K562 (cell line): Measurements from ENCODE around the gene ACE. TPM values are rescaled to one million over a fixed set of nuclear protein-coding genes. Genes with fewer than 3 reads are reported as not detected.

Experiments
- ETV5 ChIP-seq: sonication (generic); formaldehyde crosslinking; IDR thresholded peaks from 2 replicates; pipeline ENCODE4 v1.4.0; 2020; ENCODE audit warnings: low read depth, mild to moderate bottlenecking, missing genetic modification reagents
- HDGF ChIP-seq: fragments of 450-650 bp; IDR thresholded peaks from 2 replicates; pipeline ENCODE4 v1.6.1; 2016
- PPARD ChIP-seq: fragments of 250-450 bp; sonication (Bioruptor Pico); IDR thresholded peaks from 2 replicates; pipeline ENCODE4 v1.8.0; 2022; ENCODE audit warnings: inconsistent platforms, mild to moderate bottlenecking, moderate library complexity
- SAP30 ChIP-seq: fragments of 200-600 bp; sonication (generic); IDR thresholded peaks from 2 replicates; pipeline ENCODE4 v1.6.1; 2012; ENCODE audit warnings: borderline replicate concordance, low read depth, mild to moderate bottlenecking, moderate library complexity, low read length, control low read depth, inconsistent platforms; ENCODE audit not compliant: insufficient read depth, poor library complexity, severe bottlenecking
- SMAD2 ChIP-seq: fragments of 150-350 bp; IDR thresholded peaks from 2 replicates; pipeline ENCODE4 v1.6.1; 2014; ENCODE audit warnings: low read depth, mild to moderate bottlenecking, low read length
- polyA plus RNA-seq, 8 experiments: library from polyadenylated mRNA; depleted of rRNA in 4 of 8; stranded (reverse) in 5 of 8; unstranded in 3 of 8; fragments of >200 nt; fragmentation: Nextera tagmentation in 2 of 8; fragmentation: Illumina TruSeq in 1 of 8; extraction: Ambion mirVana in 2 of 8; extraction: Trizol in 1 of 8; gene quantifications; 2 replicates each; pipeline versions ENCODE4 v1.2.1 to v1.2.3, GENCODE V29; 2011 to 2014; ENCODE audit warnings: inconsistent platforms in 1 of 8, missing spikeins in 1 of 8
- total RNA-seq, 7 experiments: library from RNA; depleted of rRNA in 6 of 7; stranded (reverse); fragments of >200 nt in 6 of 7; fragmentation: Illumina TruSeq in 2 of 7; extraction: Trizol in 2 of 7; gene quantifications; 2 replicates each; pipeline versions ENCODE4 v1.2.1 to v1.2.3, GENCODE V29; 2011 to 2021; ENCODE audit warnings: low replicate concordance in 1 of 7
- TF ChIP-seq, protein P1 (sequence below): fragments of 200-800 bp; sonication (Bioruptor generic); IDR thresholded peaks from 2 replicates; pipeline ENCODE4 v1.6.1; 2016; ENCODE audit warnings: missing genetic modification characterization, missing compliant biosample characterization
- TF ChIP-seq, protein P2 (sequence below): fragments of 450-650 bp; formaldehyde crosslinking; IDR thresholded peaks from 2 replicates; pipeline ENCODE4 v1.4.0; 2020; ENCODE audit warnings: mild to moderate bottlenecking, moderate library complexity

The ACE gene
- total and polyA plus RNA-seq, 9 of the 15 experiments (the other 6 are each of a cell fraction or from before 2014, with no cell fraction given), result 0.07 to 2.5 (median 0.47) TPM; not detected in 1

DNA sequence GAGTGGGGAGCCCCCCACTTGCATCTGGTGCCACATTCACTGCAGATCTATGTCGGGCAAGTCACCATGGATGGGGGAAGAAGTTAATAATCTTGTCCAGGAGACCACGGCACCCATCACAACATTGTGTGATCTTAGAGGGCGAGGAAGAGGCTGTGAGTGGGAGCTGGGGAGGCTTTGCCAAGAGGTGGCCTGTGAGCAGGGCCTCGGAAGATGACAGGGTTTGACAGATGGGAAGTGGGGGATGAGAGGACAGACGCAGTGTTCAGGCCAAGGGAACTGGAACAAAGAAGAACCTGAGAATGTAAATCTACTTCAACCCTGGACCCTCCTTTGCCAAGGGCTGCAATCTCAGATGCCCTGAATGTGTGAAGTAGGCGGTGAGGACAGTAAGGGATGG is 12.4 kb downstream of the ACE start (continued):
- no peak for TF ChIP-seq SAP30
- no peak for TF ChIP-seq SMAD2
- TF ChIP-seq ETV5 (CRISPR knock-in tag), result no peak
- TF ChIP-seq PPARD (CRISPR knock-in tag), result no peak
- TF ChIP-seq, protein P1, sequence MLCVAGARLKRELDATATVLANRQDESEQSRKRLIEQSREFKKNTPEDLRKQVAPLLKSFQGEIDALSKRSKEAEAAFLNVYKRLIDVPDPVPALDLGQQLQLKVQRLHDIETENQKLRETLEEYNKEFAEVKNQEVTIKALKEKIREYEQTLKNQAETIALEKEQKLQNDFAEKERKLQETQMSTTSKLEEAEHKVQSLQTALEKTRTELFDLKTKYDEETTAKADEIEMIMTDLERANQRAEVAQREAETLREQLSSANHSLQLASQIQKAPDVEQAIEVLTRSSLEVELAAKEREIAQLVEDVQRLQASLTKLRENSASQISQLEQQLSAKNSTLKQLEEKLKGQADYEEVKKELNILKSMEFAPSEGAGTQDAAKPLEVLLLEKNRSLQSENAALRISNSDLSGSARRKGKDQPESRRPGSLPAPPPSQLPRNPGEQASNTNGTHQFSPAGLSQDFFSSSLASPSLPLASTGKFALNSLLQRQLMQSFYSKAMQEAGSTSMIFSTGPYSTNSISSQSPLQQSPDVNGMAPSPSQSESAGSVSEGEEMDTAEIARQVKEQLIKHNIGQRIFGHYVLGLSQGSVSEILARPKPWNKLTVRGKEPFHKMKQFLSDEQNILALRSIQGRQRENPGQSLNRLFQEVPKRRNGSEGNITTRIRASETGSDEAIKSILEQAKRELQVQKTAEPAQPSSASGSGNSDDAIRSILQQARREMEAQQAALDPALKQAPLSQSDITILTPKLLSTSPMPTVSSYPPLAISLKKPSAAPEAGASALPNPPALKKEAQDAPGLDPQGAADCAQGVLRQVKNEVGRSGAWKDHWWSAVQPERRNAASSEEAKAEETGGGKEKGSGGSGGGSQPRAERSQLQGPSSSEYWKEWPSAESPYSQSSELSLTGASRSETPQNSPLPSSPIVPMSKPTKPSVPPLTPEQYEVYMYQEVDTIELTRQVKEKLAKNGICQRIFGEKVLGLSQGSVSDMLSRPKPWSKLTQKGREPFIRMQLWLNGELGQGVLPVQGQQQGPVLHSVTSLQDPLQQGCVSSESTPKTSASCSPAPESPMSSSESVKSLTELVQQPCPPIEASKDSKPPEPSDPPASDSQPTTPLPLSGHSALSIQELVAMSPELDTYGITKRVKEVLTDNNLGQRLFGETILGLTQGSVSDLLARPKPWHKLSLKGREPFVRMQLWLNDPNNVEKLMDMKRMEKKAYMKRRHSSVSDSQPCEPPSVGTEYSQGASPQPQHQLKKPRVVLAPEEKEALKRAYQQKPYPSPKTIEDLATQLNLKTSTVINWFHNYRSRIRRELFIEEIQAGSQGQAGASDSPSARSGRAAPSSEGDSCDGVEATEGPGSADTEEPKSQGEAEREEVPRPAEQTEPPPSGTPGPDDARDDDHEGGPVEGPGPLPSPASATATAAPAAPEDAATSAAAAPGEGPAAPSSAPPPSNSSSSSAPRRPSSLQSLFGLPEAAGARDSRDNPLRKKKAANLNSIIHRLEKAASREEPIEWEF, result no peak
- no peak for TF ChIP-seq HDGF
- TF ChIP-seq, protein P2, sequence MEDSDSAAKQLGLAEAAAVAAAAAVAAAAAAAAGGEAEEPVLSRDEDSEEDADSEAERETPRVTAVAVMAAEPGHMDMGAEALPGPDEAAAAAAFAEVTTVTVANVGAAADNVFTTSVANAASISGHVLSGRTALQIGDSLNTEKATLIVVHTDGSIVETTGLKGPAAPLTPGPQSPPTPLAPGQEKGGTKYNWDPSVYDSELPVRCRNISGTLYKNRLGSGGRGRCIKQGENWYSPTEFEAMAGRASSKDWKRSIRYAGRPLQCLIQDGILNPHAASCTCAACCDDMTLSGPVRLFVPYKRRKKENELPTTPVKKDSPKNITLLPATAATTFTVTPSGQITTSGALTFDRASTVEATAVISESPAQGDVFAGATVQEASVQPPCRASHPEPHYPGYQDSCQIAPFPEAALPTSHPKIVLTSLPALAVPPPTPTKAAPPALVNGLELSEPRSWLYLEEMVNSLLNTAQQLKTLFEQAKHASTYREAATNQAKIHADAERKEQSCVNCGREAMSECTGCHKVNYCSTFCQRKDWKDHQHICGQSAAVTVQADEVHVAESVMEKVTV (CRISPR knock-in tag), result no peak
- TF ChIP-seq, all 486 proteins: peak for 0
